Panc1 (cell line): ENCODE measurements around the gene KCNQ4. TPM values are rescaled to one million over a fixed set of nuclear protein-coding genes. Genes with fewer than 3 reads are reported as not detected.

Experiments used
- ATAC-seq: fragments of 200-7000 bp; cut with Tn5 transposase; 2 replicates; pipeline ENCODE4 v1.9.1; 2020; ENCODE audit warnings: mild to moderate bottlenecking, moderate library complexity
- BruUV-seq: library from RNA; stranded (reverse); fragments of 400-500 nt; replicated peaks from 2 replicates; lab custom pipeline; 2021; lab: Mats Ljungman, UMichigan
- CTCF ChIA-PET: fragments of 300-600 bp; sonication (Branson Sonifier 250); formaldehyde crosslinking; loops from one replicate; lab custom pipeline; 2022; ENCODE audit warnings: antibody characterized with exemption; lab: Charles Lee
- POLR2A ChIA-PET: fragments of 300-600 bp; sonication (Branson Sonifier 250); formaldehyde crosslinking; loops from one replicate; lab custom pipeline; 2022; ENCODE audit warnings: antibody characterized with exemption; lab: Charles Lee
- DNase-seq: peaks from one replicate; pipeline ENCODE4 v3.0.0-alpha.2; 2010; ENCODE audit warnings: low read depth, low spot score
- H3K27ac ChIP-seq: 2 replicates; pipeline ENCODE4 v1.5.1; 2011; ENCODE audit warnings: mild to moderate bottlenecking, low read length, inconsistent platforms
- H3K27me3 ChIP-seq: fragments of 200-500 bp; sonication (Bioruptor generic); 2 replicates; pipeline ENCODE4 v1.6.0; 2014; ENCODE audit warnings: low read length, inconsistent platforms; ENCODE audit not compliant: control insufficient read depth, insufficient read depth
- H3K36me3 ChIP-seq: fragments of 200-500 bp; sonication (Bioruptor generic); 2 replicates; pipeline ENCODE4 v1.5.1; 2014; ENCODE audit warnings: inconsistent platforms, mild to moderate bottlenecking, low read length, moderate library complexity; ENCODE audit not compliant: control insufficient read depth, insufficient read depth
- H3K4me1 ChIP-seq: 2 replicates; pipeline ENCODE4 v1.5.1; 2011; ENCODE audit warnings: inconsistent platforms, mild to moderate bottlenecking, low read length, moderate library complexity; ENCODE audit not compliant: control insufficient read depth, insufficient read depth
- H3K4me3 ChIP-seq, 2 experiments: 2 replicates each; pipeline ENCODE4 v1.5.1; 2011 to 2012; ENCODE audit warnings: low read depth in 2 of 2, low read length in 2 of 2, mild to moderate bottlenecking in 2 of 2, inconsistent platforms in 1 of 2, moderate library complexity in 1 of 2
- H3K9me3 ChIP-seq: fragments of 200-500 bp; sonication (Bioruptor generic); 2 replicates; pipeline ENCODE4 v1.5.1; 2014; ENCODE audit warnings: low read depth, mild to moderate bottlenecking, inconsistent platforms, low read length, moderate library complexity; ENCODE audit not compliant: control insufficient read depth, insufficient read depth
- POLR2AphosphoS5 ChIP-seq: IDR thresholded peaks from 2 replicates; pipeline ENCODE4 v1.6.1; 2012; ENCODE audit warnings: mild to moderate bottlenecking, low read depth, low read length, moderate library complexity
- in situ Hi-C: cut with HindIII; loops from 2 replicates; pipeline ENCODE4 v1.10.0; 2016; ENCODE audit warnings: low sequenced_read_pairs, low pct_unique_long_range_greater_than_20kb
- intact Hi-C: fragments of 100-400 bp; cut with micrococcal nuclease; formaldehyde crosslinking; loops from one replicate; pipeline ENCODE4 v1.10.0; 2022; ENCODE audit not compliant: unreplicated experiment
- total RNA-seq: library from RNA; stranded (reverse); gene quantifications from one replicate; pipeline ENCODE4 v1.2.1, GENCODE V29; 2021; ENCODE audit not compliant: unreplicated experiment
- TF ChIP-seq, protein P1 (sequence below), 2 experiments: IDR thresholded peaks; 2 replicates each; pipeline ENCODE4 v1.6.1; 2011 to 2012; ENCODE audit warnings: low read depth in 2 of 2, control low read depth in 1 of 2, low read length in 1 of 2, mild to moderate bottlenecking in 1 of 2, moderate library complexity in 1 of 2; ENCODE audit not compliant: insufficient read depth in 1 of 2
- TF ChIP-seq, protein P2 (sequence below): fragments of 450-650 bp; IDR thresholded peaks from 2 replicates; pipeline ENCODE4 v1.5.1; 2017; ENCODE audit warnings: mild to moderate bottlenecking

KCNQ4 gene
- total RNA-seq, 1 experiment from 2014 or later = 2.6 TPM

- ChIA-PET CTCF (no interaction called here), POLR2A (no interaction called here)
- Histone ChIP-seq H3K9me3 (no peaks in the 10 kb centered on the region), H3K4me1 (no peaks in the 10 kb centered on the region), H3K27ac (no peak overlapping the region), H3K4me3 (no peak overlapping the region), H3K36me3 (no peaks in the 10 kb centered on the region), H3K27me3 (no peaks in the 10 kb centered on the region)
- intact Hi-C loops (no loop called here), in situ Hi-C loops (no loop called here)
- BruUV-seq = no TSS peak
- no peak for TF ChIP-seq POLR2AphosphoS5
- TF ChIP-seq, protein P1, sequence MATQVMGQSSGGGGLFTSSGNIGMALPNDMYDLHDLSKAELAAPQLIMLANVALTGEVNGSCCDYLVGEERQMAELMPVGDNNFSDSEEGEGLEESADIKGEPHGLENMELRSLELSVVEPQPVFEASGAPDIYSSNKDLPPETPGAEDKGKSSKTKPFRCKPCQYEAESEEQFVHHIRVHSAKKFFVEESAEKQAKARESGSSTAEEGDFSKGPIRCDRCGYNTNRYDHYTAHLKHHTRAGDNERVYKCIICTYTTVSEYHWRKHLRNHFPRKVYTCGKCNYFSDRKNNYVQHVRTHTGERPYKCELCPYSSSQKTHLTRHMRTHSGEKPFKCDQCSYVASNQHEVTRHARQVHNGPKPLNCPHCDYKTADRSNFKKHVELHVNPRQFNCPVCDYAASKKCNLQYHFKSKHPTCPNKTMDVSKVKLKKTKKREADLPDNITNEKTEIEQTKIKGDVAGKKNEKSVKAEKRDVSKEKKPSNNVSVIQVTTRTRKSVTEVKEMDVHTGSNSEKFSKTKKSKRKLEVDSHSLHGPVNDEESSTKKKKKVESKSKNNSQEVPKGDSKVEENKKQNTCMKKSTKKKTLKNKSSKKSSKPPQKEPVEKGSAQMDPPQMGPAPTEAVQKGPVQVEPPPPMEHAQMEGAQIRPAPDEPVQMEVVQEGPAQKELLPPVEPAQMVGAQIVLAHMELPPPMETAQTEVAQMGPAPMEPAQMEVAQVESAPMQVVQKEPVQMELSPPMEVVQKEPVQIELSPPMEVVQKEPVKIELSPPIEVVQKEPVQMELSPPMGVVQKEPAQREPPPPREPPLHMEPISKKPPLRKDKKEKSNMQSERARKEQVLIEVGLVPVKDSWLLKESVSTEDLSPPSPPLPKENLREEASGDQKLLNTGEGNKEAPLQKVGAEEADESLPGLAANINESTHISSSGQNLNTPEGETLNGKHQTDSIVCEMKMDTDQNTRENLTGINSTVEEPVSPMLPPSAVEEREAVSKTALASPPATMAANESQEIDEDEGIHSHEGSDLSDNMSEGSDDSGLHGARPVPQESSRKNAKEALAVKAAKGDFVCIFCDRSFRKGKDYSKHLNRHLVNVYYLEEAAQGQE (IDR thresholded peaks at IDR 0.05; ENCODE audit: insufficient read depth in 1 of 2, low read depth in 2 of 2, low read length in 1 of 2) = no peak
- ATAC-seq (no peak), DNase-seq (no peak)
These were observed 34.2 kb downstream of the KCNQ4 start for GRCh38 chr1:40817791-40818263.

DNA sequence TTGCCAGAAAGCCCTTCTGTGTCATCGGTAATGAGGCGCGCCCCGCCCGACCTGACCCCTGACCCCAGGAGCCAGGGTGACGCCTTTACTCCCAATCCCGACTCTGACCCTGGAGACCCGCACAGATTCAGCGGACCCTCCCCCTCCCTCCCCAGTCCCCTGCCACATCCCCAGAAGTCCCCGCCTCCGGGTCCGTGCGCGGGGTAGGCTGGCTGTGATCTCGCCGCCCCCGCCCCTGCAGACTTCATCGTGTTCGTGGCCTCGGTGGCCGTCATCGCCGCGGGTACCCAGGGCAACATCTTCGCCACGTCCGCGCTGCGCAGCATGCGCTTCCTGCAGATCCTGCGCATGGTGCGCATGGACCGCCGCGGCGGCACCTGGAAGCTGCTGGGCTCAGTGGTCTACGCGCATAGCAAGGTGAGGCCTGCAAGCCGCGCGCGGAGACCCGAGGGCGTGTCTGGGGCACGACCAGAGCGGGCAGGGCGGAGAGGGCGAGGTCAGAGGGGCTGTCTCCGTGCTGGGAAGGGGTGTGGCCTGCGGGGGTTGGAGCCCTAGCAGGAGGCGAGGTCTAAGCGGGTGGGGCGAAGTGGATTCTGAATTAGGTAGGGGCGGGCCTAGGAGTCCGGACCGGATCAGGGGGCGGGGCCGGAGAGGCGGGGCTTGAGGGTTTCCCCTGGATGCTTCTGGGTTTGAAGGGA is 34.8 kb downstream of the KCNQ4 start:
- CTCF ChIA-PET = no interaction called here
- no TSS peak for BruUV-seq
- no peak overlapping the region for H3K27ac ChIP-seq
- no peaks in the 10 kb centered on the region for H3K36me3 ChIP-seq
- no peak for ATAC-seq
- no peak for DNase-seq
- intact Hi-C loops = no loop called here
- no peaks in the 10 kb centered on the region for H3K9me3 ChIP-seq
- H3K4me3 ChIP-seq = no peak overlapping the region
- no peaks in the 10 kb centered on the region for H3K4me1 ChIP-seq
- in situ Hi-C loops = no loop called here
- no peaks in the 10 kb centered on the region for H3K27me3 ChIP-seq
- POLR2A ChIA-PET = no interaction called here
- TF ChIP-seq, protein P2, sequence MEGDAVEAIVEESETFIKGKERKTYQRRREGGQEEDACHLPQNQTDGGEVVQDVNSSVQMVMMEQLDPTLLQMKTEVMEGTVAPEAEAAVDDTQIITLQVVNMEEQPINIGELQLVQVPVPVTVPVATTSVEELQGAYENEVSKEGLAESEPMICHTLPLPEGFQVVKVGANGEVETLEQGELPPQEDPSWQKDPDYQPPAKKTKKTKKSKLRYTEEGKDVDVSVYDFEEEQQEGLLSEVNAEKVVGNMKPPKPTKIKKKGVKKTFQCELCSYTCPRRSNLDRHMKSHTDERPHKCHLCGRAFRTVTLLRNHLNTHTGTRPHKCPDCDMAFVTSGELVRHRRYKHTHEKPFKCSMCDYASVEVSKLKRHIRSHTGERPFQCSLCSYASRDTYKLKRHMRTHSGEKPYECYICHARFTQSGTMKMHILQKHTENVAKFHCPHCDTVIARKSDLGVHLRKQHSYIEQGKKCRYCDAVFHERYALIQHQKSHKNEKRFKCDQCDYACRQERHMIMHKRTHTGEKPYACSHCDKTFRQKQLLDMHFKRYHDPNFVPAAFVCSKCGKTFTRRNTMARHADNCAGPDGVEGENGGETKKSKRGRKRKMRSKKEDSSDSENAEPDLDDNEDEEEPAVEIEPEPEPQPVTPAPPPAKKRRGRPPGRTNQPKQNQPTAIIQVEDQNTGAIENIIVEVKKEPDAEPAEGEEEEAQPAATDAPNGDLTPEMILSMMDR = no peak
- TF ChIP-seq, protein P1 (IDR thresholded peaks at IDR 0.05; ENCODE audit: insufficient read depth in 1 of 2, low read depth in 2 of 2, low read length in 1 of 2) = no peak
